HG03432 (cell line): ENCODE results near the gene KRTAP17-1.
"Not testable (repeated sequence)": the region's sequence is repeated elsewhere in the genome, so short reads cannot be mapped to it uniquely, and the experiment has no call there.

Experiments used
- ATAC-seq: cut with Tn5 transposase; IDR thresholded peaks from one replicate; pipeline ENCODE4 v1.9.1; 2021; ENCODE audit warnings: mild to moderate bottlenecking, moderate library complexity; ENCODE audit not compliant: unreplicated experiment

KRTAP17-1 gene

GRCh38 chr17:41307647-41308046 is 7.9 kb downstream of the KRTAP17-1 start:
- ATAC-seq = no peak

DNA sequence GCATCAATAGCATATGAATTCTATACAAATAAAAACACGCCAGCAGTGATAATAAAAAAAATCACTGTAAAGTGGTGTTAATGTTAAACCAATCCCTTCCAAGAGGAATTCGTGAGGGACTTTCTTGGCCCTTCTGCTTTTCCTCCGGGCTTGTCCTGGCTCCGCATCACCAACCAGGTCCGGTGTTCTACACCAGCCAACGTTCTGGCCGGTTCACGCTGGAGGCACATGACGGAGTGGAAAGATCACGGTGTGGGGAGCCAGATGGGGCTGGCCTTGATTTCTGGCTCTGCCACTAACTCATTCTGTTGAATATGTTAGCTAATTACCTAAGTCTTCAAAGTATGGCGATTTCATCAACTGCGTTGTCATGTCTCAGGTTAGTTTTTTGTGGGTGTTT is 11.4 kb downstream of the KRTAP17-1 start:
- ATAC-seq = no peak

GRCh38 chr17:41302981-41303380 is 12.5 kb downstream of the KRTAP17-1 start:
- no peak for ATAC-seq

- ATAC-seq = no peak
Observed at GRCh38 chr17:41301916-41302901, 13.3 kb downstream of the KRTAP17-1 start, which contains the start of gene KRTAP29-1. TSS of gene KRTAP29-1 (minus strand) at chr17:41302851. CDS start at chr17:41302851, 0 bp downstream.

DNA sequence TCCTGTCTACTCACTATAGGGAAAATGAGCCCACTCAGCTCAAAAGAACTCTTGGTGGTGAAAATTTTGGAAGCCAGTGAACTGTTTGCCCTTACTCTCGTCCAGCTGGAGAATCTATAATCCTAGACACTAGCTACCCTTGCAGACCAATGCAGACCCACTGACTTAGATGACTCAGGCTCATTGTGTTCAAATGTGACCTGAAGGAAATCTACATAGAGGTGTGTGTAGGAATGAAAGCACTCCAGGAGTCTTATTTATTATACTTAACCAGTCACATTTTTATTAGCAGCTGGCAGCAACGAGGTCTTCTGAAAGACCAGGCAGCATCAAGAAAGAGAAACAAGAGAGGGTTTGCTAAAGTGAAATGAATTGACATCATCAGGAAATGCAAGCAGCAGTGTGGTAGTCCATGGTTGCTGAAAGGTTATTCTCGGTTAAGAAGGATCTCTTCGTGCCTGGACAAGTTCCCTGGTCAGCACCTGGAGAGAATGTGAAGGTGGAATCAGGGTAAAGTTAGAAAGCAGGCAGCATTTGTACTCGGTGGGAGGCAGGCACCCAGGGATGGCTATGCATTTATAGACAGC is 14.2 kb downstream of the KRTAP17-1 start:
- ATAC-seq = no peak

DNA sequence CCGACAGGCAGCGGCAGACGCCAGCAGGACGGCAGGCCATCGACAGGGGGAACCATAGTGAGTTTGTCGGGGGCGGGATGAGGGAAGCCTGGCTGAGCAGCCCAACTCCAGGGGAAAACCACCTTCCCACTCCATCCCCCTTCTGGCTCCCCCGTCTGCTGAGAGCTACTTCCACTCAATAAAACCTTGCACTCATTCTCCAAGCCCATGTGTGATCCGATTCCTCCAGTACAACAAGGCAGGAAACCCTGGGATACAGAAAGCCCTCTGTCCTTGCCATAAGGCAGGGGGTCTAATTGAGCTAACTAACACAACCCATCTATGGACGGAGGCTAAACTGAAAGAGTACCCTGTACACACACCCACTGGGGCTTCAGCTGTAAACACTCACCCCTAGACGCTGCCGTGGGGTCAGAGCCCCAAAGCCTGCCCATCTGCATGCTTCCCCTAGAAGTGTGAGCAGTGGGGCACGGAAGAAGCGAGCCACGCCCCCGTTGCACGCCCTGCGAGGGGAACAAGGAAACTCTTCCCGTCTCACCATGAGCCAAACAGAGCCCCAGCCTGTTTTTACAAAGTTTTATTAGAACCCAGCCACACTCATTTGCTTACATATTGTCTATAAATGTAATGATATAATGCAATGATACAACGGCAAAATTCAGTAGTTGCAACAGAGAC is 16.9 kb downstream of the KRTAP17-1 start:
- no peak for ATAC-seq

DNA sequence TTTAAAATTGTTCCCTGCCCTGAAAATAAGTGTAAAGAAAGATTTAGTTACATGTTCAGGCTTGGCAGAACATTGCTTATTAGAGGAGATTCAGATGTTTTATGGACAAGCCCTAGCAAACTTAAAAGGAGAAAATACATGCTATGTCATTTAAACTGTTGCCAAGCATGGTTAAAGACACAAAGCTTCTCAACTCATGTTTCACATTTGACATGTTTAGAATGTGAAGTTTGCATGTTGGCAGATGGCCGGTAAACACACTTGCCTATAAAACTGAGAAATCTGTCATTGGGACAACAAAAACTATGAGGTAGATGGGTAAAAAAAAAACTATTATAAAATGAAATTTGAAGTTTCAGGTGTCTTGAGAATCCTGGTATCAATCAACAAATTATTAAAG is 18.7 kb downstream of the KRTAP17-1 start:
- ATAC-seq = no peak

DNA sequence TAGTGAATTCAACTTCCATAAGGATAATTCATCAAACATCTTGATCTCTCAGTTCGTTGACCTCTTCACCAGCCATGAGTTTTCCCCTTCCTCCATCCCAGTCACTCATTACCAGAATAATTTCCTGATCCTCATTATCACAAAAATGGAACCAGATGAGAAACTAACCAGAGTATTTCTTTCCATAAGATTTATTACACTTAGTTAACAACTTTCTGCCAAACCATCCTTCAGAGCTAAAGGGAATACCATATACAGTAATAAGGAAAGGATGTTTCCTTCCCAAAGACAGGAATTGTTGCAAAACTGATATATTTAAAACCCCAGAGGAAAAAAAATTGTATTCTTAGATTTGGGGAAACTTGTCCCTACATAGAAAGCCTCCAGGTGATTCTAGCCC is 21.5 kb downstream of the KRTAP17-1 start:
- ATAC-seq = no peak

- ATAC-seq = no peak
Observed at GRCh38 chr17:41287050-41287449, 28.5 kb downstream of the KRTAP17-1 start.

DNA sequence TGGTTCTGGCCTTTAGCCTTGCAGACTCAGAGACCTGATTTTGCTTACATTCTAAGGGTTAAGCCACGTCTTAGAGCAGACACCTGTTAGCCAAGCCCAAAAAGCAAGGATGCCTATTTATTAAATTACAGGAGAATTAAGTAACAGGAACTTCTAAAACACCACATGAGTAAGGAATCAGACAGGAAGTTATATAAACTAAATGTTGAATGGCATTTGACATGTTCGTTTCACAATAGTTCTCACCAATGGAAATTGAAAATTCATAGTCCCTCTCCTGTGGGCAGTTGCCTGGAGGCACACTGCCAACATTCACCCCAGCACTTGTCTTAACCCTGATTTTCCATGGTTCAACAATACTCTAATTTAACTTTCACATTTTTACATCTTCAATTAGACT is 31.0 kb downstream of the KRTAP17-1 start:
- ATAC-seq = no peak

- ATAC-seq = no peak
Observed at GRCh38 chr17:41284043-41284442, 31.5 kb downstream of the KRTAP17-1 start.

- no peak for ATAC-seq
Observed at GRCh38 chr17:41278176-41278955, 37.1 kb downstream of the KRTAP17-1 start.

GRCh38 chr17:41275648-41276190 is 39.8 kb downstream of the KRTAP17-1 start, which contains the start of gene KRTAP9-7:
TSS of gene KRTAP9-7 (plus strand) at chr17:41275698. CDS start at chr17:41275698, 0 bp downstream.
- not testable (repeated sequence) for ATAC-seq

GRCh38 chr17:41271858-41272257 is 43.7 kb downstream of the KRTAP17-1 start:
- no peak for ATAC-seq

DNA sequence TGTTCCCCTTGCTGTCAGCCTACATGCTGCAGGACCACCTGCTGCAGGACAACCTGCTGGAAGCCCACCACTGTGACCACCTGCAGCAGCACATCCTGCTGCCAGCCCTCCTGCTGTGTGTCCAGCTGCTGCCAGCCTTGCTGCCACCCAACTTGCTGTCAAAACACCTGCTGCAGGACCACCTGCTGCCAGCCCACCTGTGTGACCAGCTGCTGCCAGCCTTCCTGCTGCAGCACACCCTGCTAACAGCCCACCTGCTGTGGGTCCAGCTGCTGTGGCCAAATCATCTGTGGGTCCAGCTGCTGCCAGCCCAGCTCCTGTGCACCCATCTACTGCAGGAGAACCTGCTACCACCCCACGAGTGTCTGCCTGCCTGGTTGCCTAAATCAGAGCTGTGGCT is 44.2 kb downstream of the KRTAP17-1 start:
- not testable (repeated sequence) for ATAC-seq

DNA sequence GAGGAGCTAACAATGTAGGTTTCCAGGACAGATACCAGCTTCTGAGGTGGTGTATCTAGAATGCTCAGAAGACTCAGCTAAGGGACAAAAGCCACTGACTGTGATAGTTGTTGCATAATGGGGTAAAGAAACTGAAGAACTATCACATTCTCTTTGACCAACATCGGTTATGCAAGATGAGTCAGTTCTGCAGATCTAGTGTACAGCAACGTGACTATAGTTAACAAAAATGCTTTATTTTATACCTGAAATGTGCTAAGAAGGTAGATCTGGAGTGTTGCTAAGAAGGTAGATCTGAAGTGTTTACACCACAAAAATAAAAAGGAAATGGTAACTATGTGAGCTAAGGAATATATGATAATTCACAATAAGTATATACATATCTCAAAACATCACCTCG is 47.8 kb downstream of the KRTAP17-1 start:
- ATAC-seq = no peak

DNA sequence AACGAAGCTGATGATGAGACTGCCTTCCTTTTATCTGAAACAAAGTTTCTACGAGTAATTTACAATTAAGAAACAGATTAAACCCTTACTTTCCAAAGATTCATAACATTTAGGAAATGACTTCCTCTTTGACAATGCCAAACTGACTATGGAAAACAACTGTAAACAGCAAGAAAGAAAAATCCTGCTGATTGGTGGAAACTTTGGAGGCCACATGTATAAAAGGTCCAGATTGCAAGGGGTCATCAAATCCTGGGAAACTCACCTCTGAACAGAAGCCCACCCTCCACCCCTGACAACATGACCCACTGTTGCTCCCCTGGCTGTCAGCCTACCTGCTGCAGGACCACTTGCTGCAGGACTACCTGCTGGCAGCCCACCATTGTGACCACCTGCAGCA is 50.4 kb downstream of the KRTAP17-1 start, which contains the start of gene KRTAP9-6:
Gene KRTAP9-6 (plus strand): TSS at position 301 of the 400 bp plus-strand sequence. CDS start 0 bp downstream, at position 301.
- no peak for ATAC-seq
